H9 (cell line): ENCODE measurements around the gene ELF2. TPM values are rescaled to one million over a fixed set of nuclear protein-coding genes. Genes with fewer than 3 reads are reported as not detected.

Experiments used
- DNase-seq: peaks from one replicate; pipeline ENCODE4 v3.0.0-alpha.2; 2017
- H2AFZ ChIP-seq: one replicate; pipeline ENCODE4 v1.6.1; 2013; ENCODE audit warnings: mild to moderate bottlenecking, low read length, control low read depth, moderate library complexity
- H2AK5ac ChIP-seq: 2 replicates; pipeline ENCODE4 v1.6.1; 2013; ENCODE audit warnings: low read length, control low read depth, mixed read lengths; ENCODE audit not compliant: insufficient read length
- H2BK120ac ChIP-seq: one replicate; pipeline ENCODE4 v1.6.1; 2013; ENCODE audit warnings: low read depth, mild to moderate bottlenecking, low read length, control low read depth, inconsistent platforms; ENCODE audit not compliant: poor library complexity, severe bottlenecking
- H2BK12ac ChIP-seq: 2 replicates; pipeline ENCODE4 v1.6.1; 2013; ENCODE audit warnings: low read length, control low read depth, mixed read lengths, low read depth; ENCODE audit not compliant: insufficient read length
- H2BK15ac ChIP-seq: 2 replicates; pipeline ENCODE4 v1.6.1; 2013; ENCODE audit warnings: low read depth, low read length, control low read depth
- H2BK20ac ChIP-seq: one replicate; pipeline ENCODE4 v1.6.1; 2013; ENCODE audit warnings: low read depth, mild to moderate bottlenecking, low read length, control low read depth, inconsistent platforms; ENCODE audit not compliant: poor library complexity, severe bottlenecking
- H2BK5ac ChIP-seq: 2 replicates; pipeline ENCODE4 v1.6.1; 2013; ENCODE audit warnings: low read length, control low read depth, mixed read lengths; ENCODE audit not compliant: insufficient read length
- H3K14ac ChIP-seq: 2 replicates; pipeline ENCODE4 v1.6.1; 2013; ENCODE audit warnings: low read length, control low read depth; ENCODE audit not compliant: insufficient read depth
- H3K18ac ChIP-seq: 2 replicates; pipeline ENCODE4 v1.6.1; 2013; ENCODE audit warnings: low read depth, mild to moderate bottlenecking, mixed read lengths, low read length, control low read depth; ENCODE audit not compliant: insufficient read length
- H3K23ac ChIP-seq: 2 replicates; pipeline ENCODE4 v1.6.1; 2013; ENCODE audit warnings: low read length, control low read depth, mixed read lengths, low read depth; ENCODE audit not compliant: insufficient read length
- H3K23me2 ChIP-seq: 2 replicates; pipeline ENCODE4 v1.6.1; 2013; ENCODE audit warnings: low read depth, mild to moderate bottlenecking, mixed read lengths, low read length, control low read depth; ENCODE audit not compliant: insufficient read length, poor library complexity, severe bottlenecking
- H3K27ac ChIP-seq: 2 replicates; pipeline ENCODE4 v1.5.1; 2013; ENCODE audit warnings: low read length, control low read depth, mixed read lengths, low read depth; ENCODE audit not compliant: insufficient read length
- H3K27me3 ChIP-seq: 2 replicates; pipeline ENCODE4 v1.6.1; 2013; ENCODE audit warnings: low read length, control low read depth, inconsistent platforms; ENCODE audit not compliant: insufficient read depth
- H3K4ac ChIP-seq: 2 replicates; pipeline ENCODE4 v1.6.1; 2013; ENCODE audit warnings: low read depth, mild to moderate bottlenecking, control low read depth, inconsistent platforms, low read length, moderate library complexity
- H3K4me1 ChIP-seq: 2 replicates; pipeline ENCODE4 v1.6.1; 2013; ENCODE audit warnings: low read length, control low read depth, inconsistent platforms; ENCODE audit not compliant: insufficient read depth
- H3K4me2 ChIP-seq: 2 replicates; pipeline ENCODE4 v1.6.1; 2013; ENCODE audit warnings: low read length, control low read depth, mixed read lengths; ENCODE audit not compliant: insufficient read length, insufficient read depth
- H3K56ac ChIP-seq: 2 replicates; pipeline ENCODE4 v1.6.1; 2013; ENCODE audit warnings: low read depth, mild to moderate bottlenecking, mixed read lengths, low read length, control low read depth; ENCODE audit not compliant: insufficient read length
- H3K79me1 ChIP-seq: 2 replicates; pipeline ENCODE4 v1.6.1; 2013; ENCODE audit warnings: low read depth, mild to moderate bottlenecking, moderate library complexity, low read length, control low read depth, inconsistent platforms; ENCODE audit not compliant: insufficient read depth, poor library complexity, severe bottlenecking
- H3K79me2 ChIP-seq: 2 replicates; pipeline ENCODE4 v1.6.1; 2013; ENCODE audit warnings: low read length, control low read depth, inconsistent platforms; ENCODE audit not compliant: insufficient read depth
- H3K9ac ChIP-seq: 2 replicates; pipeline ENCODE4 v1.6.1; 2013; ENCODE audit warnings: low read length, control low read depth, mixed read lengths; ENCODE audit not compliant: insufficient read length; ENCODE audit errors: extremely low read depth
- H3K9me3 ChIP-seq: one replicate; pipeline ENCODE4 v1.6.1; 2013; ENCODE audit warnings: low read depth, low read length, inconsistent platforms; ENCODE audit not compliant: control insufficient read depth
- H3T11ph ChIP-seq: one replicate; pipeline ENCODE4 v1.6.1; 2013; ENCODE audit warnings: mild to moderate bottlenecking, low read length, control low read depth, inconsistent platforms
- H4K20me1 ChIP-seq: one replicate; pipeline ENCODE4 v1.6.1; 2013; ENCODE audit not compliant: control insufficient read depth, insufficient read length, insufficient read depth
- H4K5ac ChIP-seq: 2 replicates; pipeline ENCODE4 v1.6.1; 2013; ENCODE audit warnings: low read depth, mild to moderate bottlenecking, mixed read lengths, low read length, control low read depth; ENCODE audit not compliant: insufficient read length
- H4K8ac ChIP-seq: replicated peaks from 2 replicates; pipeline ENCODE4 v1.6.1; 2013; ENCODE audit warnings: low read length, control low read depth, mixed read lengths, low read depth; ENCODE audit not compliant: insufficient read length
- H4K91ac ChIP-seq: 2 replicates; pipeline ENCODE4 v1.6.1; 2013; ENCODE audit warnings: low read depth, mild to moderate bottlenecking, moderate library complexity, mixed read lengths, low read length, control low read depth; ENCODE audit not compliant: insufficient read length
- H3K27ac Mint-ChIP-seq, 3 experiments: 2 replicates in 2 of 3; 3 replicates in 1 of 3; pipeline ENCODE4 v1.8.0; 2020 to 2021; ENCODE audit warnings: mixed read lengths in 3 of 3, mild to moderate bottlenecking in 1 of 3, moderate library complexity in 1 of 3
- H3K27me3 Mint-ChIP-seq: 2 replicates; pipeline ENCODE4 v1.8.0; 2021; ENCODE audit warnings: low read depth, mild to moderate bottlenecking, moderate library complexity, mixed read lengths
- H3K36me3 Mint-ChIP-seq, 3 experiments: 2 replicates in 2 of 3; 3 replicates in 1 of 3; pipeline ENCODE4 v1.8.0; 2020 to 2021; ENCODE audit warnings: low read depth in 3 of 3, mixed read lengths in 3 of 3; ENCODE audit not compliant: insufficient read depth in 1 of 3
- H3K4me1 Mint-ChIP-seq, 2 experiments: 2 replicates each; pipeline ENCODE4 v1.8.0; 2020; ENCODE audit warnings: mixed read lengths in 2 of 2
- H3K4me3 Mint-ChIP-seq, 2 experiments: 2 replicates in 1 of 2; 3 replicates in 1 of 2; pipeline ENCODE4 v1.8.0; 2020 to 2021; ENCODE audit warnings: mild to moderate bottlenecking in 2 of 2, mixed read lengths in 2 of 2, moderate library complexity in 1 of 2
- H3K9me3 Mint-ChIP-seq, 2 experiments: 2 replicates in 1 of 2; 3 replicates in 1 of 2; pipeline ENCODE4 v1.8.0; 2020; ENCODE audit warnings: mild to moderate bottlenecking in 2 of 2, mixed read lengths in 2 of 2, moderate library complexity in 1 of 2
- CTCF ChIP-seq: fragments of 200-600 bp; sonication (generic); conservative IDR thresholded peaks from 3 replicates; pipeline ENCODE4 v1.8.0; 2021; ENCODE audit warnings: antibody characterized with exemption, mild to moderate bottlenecking
- WGBS: extraction: QIAGEN DNeasy Blood & Tissue Kit; methylation state at CpG from one replicate; pipeline ENCODE4 v1.1.7; 2013; ENCODE audit warnings: missing lambda C conversion rate, low lambda C conversion rate, mixed read lengths; ENCODE audit not compliant: insufficient read length; ENCODE audit errors: extremely low coverage; 5-methylcytosine and 5-hydroxymethylcytosine counted together
- total RNA-seq: library from RNA; stranded (reverse); gene quantifications from 2 replicates; pipeline ENCODE4 v1.2.1, GENCODE V29; 2021

Gene ELF2
- total RNA-seq, 1 experiment from 2014 or later: 49.6 TPM

DNA sequence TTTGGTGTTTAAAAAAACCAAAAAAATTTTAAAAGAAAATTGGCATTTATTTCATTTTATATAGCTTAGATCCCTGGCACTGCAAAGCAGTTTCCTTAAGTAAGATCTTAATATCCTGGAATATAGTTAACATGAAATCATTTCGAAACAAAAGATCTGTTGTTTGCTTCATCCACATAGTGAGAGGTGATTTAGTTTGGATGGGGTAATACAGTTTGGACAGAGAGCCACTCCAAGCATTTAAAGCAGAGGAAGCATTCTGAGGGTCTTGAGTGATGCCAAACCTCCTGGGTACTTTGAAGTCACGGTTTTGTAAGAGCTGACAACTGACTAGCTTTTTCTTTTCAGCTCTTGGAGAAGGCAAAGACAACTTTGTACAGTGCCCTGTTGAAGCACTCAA lies 132.7 kb downstream of the ELF2 start:
- WGBS: no CpG with 5 or more reads among the region's 2 CpGs
- peaks cover 6 to 8% of the 10 kb centered on the region in 2 experiments; a peak in 2 of 4 replicates for H3K4me1 Mint-ChIP-seq
- no peak overlapping the region for H3K56ac ChIP-seq
- H3T11ph ChIP-seq: no peak overlapping the region
- no peak overlapping the region for H4K8ac ChIP-seq
- no peaks in the 10 kb centered on the region for H3K27me3 ChIP-seq
- no peak overlapping the region for H3K27ac Mint-ChIP-seq
- H4K20me1 ChIP-seq: no peaks in the 10 kb centered on the region
- no peak overlapping the region for H2BK12ac ChIP-seq
- DNase-seq: no peak
- no peak overlapping the region for H4K91ac ChIP-seq
- no peak overlapping the region for H2BK5ac ChIP-seq
- peaks cover 25 to 64% (median 47%) of the 10 kb centered on the region in 3 experiments for H3K36me3 Mint-ChIP-seq
- no peak overlapping the region for H2BK15ac ChIP-seq
- H3K27me3 Mint-ChIP-seq: no peaks in the 10 kb centered on the region
- H3K4me1 ChIP-seq: no peaks in the 10 kb centered on the region
- no peak overlapping the region for H3K4ac ChIP-seq
- no peaks in the 10 kb centered on the region for H3K23me2 ChIP-seq
- peaks cover 3% of the 10 kb centered on the region for H3K79me1 ChIP-seq
- H3K23ac ChIP-seq: no peak overlapping the region
- no peak overlapping the region for H3K14ac ChIP-seq
- H3K27ac ChIP-seq: no peak overlapping the region
- peaks cover 9% of the 10 kb centered on the region; the same call in 1 of the 2 replicates for H3K79me2 ChIP-seq
- H2BK120ac ChIP-seq: no peak overlapping the region
- no peak overlapping the region for H3K18ac ChIP-seq
- H4K5ac ChIP-seq: no peak overlapping the region
- no peak for TF ChIP-seq CTCF
- no peak overlapping the region for H3K9ac ChIP-seq
- H2BK20ac ChIP-seq: no peak overlapping the region
- no peaks in the 10 kb centered on the region for H3K9me3 Mint-ChIP-seq
- H2AFZ ChIP-seq: no peak overlapping the region
- no peak overlapping the region for H3K4me3 Mint-ChIP-seq
- H3K4me2 ChIP-seq: no peak overlapping the region
- no peaks in the 10 kb centered on the region for H3K9me3 ChIP-seq
- H2AK5ac ChIP-seq: no peak overlapping the region
